ENCODE data around the gene COL1A2. TPM values are rescaled to one million over a fixed set of nuclear protein-coding genes. Genes with fewer than 3 reads are reported as not detected.

COL1A2 gene
- polyA plus RNA-seq, 3 donors = not detected

DNA sequence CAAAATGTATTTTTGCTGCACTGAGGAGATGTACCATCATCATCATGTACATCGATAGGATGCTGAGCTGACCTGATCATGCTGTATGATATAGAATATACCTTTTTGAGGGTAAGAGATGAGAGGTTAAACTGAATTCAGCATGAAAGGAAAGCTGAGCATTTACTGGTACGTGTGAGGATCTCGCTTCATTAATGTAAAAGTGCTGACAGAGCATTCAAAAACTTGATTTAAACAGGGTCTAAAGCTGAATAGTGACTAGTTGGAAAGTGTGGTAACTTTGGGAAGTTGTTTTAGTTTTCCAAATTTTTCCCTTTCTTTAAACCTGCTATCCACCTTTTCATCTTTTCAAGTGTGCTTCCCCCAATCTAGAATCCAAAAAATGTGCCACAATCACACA, 28.5 kb upstream of the COL1A2 start:
- TF ChIP-seq, protein P1, sequence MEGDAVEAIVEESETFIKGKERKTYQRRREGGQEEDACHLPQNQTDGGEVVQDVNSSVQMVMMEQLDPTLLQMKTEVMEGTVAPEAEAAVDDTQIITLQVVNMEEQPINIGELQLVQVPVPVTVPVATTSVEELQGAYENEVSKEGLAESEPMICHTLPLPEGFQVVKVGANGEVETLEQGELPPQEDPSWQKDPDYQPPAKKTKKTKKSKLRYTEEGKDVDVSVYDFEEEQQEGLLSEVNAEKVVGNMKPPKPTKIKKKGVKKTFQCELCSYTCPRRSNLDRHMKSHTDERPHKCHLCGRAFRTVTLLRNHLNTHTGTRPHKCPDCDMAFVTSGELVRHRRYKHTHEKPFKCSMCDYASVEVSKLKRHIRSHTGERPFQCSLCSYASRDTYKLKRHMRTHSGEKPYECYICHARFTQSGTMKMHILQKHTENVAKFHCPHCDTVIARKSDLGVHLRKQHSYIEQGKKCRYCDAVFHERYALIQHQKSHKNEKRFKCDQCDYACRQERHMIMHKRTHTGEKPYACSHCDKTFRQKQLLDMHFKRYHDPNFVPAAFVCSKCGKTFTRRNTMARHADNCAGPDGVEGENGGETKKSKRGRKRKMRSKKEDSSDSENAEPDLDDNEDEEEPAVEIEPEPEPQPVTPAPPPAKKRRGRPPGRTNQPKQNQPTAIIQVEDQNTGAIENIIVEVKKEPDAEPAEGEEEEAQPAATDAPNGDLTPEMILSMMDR (IDR thresholded peaks at IDR 0.05) = no peak
- H3K27me3 Mint-ChIP-seq (ENCODE audit: low read depth in 3 of 3) = peaks cover 0 to 13% (median 0%) of the 10 kb centered on the region in 3 donors
- Histone ChIP-seq H3K27ac (ENCODE audit: low read depth in 1 of 2, low read length in 2 of 2) (no peak overlapping the region), H3K36me3 (replicated peaks in 1 of 2; ENCODE audit: control insufficient read depth in 1 of 2, insufficient read depth in 2 of 2, low read length in 2 of 2) (no peaks in the 10 kb centered on the region), H3K27me3 (ENCODE audit: control insufficient read depth in 2 of 2, insufficient read depth in 2 of 2, low read length in 2 of 2) (no peaks in the 10 kb centered on the region), H3K79me2 (ENCODE audit: insufficient read depth, low read length) (no peaks in the 10 kb centered on the region), H3K9ac (ENCODE audit: insufficient read depth, low read length, poor library complexity, severe bottlenecking) (no peak overlapping the region), H3K4me1 (ENCODE audit: control insufficient read depth in 1 of 2, insufficient read depth in 2 of 2, low read length in 2 of 2) (no peaks in the 10 kb centered on the region), H2AFZ (ENCODE audit: insufficient read depth, low read depth, low read length, poor library complexity, severe bottlenecking) (no peak overlapping the region), H4K20me1 (ENCODE audit: insufficient read depth, low read length) (no peaks in the 10 kb centered on the region), H3K9me3 (replicated peaks in 1 of 2; ENCODE audit: control insufficient read depth in 1 of 2, insufficient read depth in 1 of 2, low read length in 2 of 2) (no peaks in the 10 kb centered on the region), H3K4me2 (replicated peaks; ENCODE audit: extremely low read depth, low read length, poor library complexity, severe bottlenecking) (no peak overlapping the region), H3K4me3 (replicated peaks in 1 of 3; ENCODE audit: low read depth in 2 of 3, low read length in 3 of 3) (no peak overlapping the region)
- no peak overlapping the region for H3K27ac Mint-ChIP-seq
- WGBS (ENCODE audit: insufficient coverage) = 81% methylated on average over 2 of the region's 3 CpGs
- peaks cover 0 to 4% (median 0%) of the 10 kb centered on the region in 7 donors for H3K9me3 Mint-ChIP-seq
- no peaks in the 10 kb centered on the region for H3K36me3 Mint-ChIP-seq
- intact Hi-C loops (cut with micrococcal nuclease) = no loop called here
- no peaks in the 10 kb centered on the region for H3K4me1 Mint-ChIP-seq
- H3K4me3 Mint-ChIP-seq = no peak overlapping the region
- DNase-seq = no peak

GRCh38 chr7:94366832-94367231, 27.9 kb upstream of the COL1A2 start:
- H3K27ac ChIP-seq (ENCODE audit: low read depth in 1 of 2, low read length in 2 of 2) = no peak overlapping the region
- no peaks in the 10 kb centered on the region for H3K36me3 ChIP-seq (replicated peaks in 1 of 2; ENCODE audit: control insufficient read depth in 1 of 2, insufficient read depth in 2 of 2, low read length in 2 of 2)
- intact Hi-C loops (cut with micrococcal nuclease) = no loop called here
- H2AFZ ChIP-seq (ENCODE audit: insufficient read depth, low read depth, low read length, poor library complexity, severe bottlenecking) = no peak overlapping the region
- H3K9me3 ChIP-seq (replicated peaks in 1 of 2; ENCODE audit: control insufficient read depth in 1 of 2, insufficient read depth in 1 of 2, low read length in 2 of 2) = no peaks in the 10 kb centered on the region
- no peaks in the 10 kb centered on the region for H4K20me1 ChIP-seq (ENCODE audit: insufficient read depth, low read length)
- no peaks in the 10 kb centered on the region for H3K79me2 ChIP-seq (ENCODE audit: insufficient read depth, low read length)
- no peak overlapping the region for H3K4me2 ChIP-seq (replicated peaks; ENCODE audit: extremely low read depth, low read length, poor library complexity, severe bottlenecking)
- Mint-ChIP-seq H3K4me1 (no peaks in the 10 kb centered on the region), H3K9me3 (peaks cover 0 to 4% (median 0%) of the 10 kb centered on the region in 7 donors), H3K27ac (no peak overlapping the region), H3K36me3 (no peaks in the 10 kb centered on the region), H3K4me3 (no peak overlapping the region), H3K27me3 (ENCODE audit: low read depth in 3 of 3) (peaks cover 0 to 13% (median 0%) of the 10 kb centered on the region in 3 donors)
- no peak overlapping the region for H3K4me3 ChIP-seq (replicated peaks in 1 of 3; ENCODE audit: low read depth in 2 of 3, low read length in 3 of 3)
- DNase-seq = no peak
- TF ChIP-seq, protein P1 (IDR thresholded peaks at IDR 0.05) = no peak
- H3K9ac ChIP-seq (ENCODE audit: insufficient read depth, low read length, poor library complexity, severe bottlenecking) = no peak overlapping the region
- H3K4me1 ChIP-seq (ENCODE audit: control insufficient read depth in 1 of 2, insufficient read depth in 2 of 2, low read length in 2 of 2) = no peaks in the 10 kb centered on the region
- H3K27me3 ChIP-seq (ENCODE audit: control insufficient read depth in 2 of 2, insufficient read depth in 2 of 2, low read length in 2 of 2) = no peaks in the 10 kb centered on the region
- WGBS (ENCODE audit: insufficient coverage) = 89% methylated on average over 3 of the region's 4 CpGs
